ENCODE data around the gene AIRE. TPM values are rescaled to one million over a fixed set of nuclear protein-coding genes. Genes with fewer than 3 reads are reported as not detected.
A peak's percentile ranks its signal among the peaks of the same experiment; 100 is the strongest.

The AIRE gene
- total and polyA plus RNA-seq, 2 of the 13 experiments (the other 11 are each of a cell fraction or from before 2014, with no cell fraction given) = not detected

- no peak for TF ChIP-seq ZNF296 (CRISPR knock-in tag; conservative IDR thresholded peaks at IDR 0.05)
- TF ChIP-seq ZFP82 (CRISPR knock-in tag; IDR thresholded peaks at IDR 0.05; ENCODE audit: borderline replicate concordance) = no peak
- TF ChIP-seq ZNF431 (CRISPR knock-in tag; IDR thresholded peaks at IDR 0.05; ENCODE audit: borderline replicate concordance, low read depth) = 0 out of 2 replicates have a peak, but pooled peaks have one; percentile 46
- peak; percentile 37; the same call in 1 of the 2 replicates for TF ChIP-seq SKIL (CRISPR knock-in tag; IDR thresholded peaks at IDR 0.05; ENCODE audit: borderline replicate concordance)
- TF ChIP-seq ZSCAN31 (CRISPR knock-in tag; IDR thresholded peaks at IDR 0.05; ENCODE audit: low read depth) = 0 out of 2 replicates have a peak, but pooled peaks have one; percentile 54
- no peak for TF ChIP-seq SIN3B (IDR thresholded peaks at IDR 0.05; ENCODE audit: low read length)
- TF ChIP-seq SRF (IDR thresholded peaks at IDR 0.05; ENCODE audit: low read depth, low read length) = no peak
- TF ChIP-seq LBX2 (CRISPR knock-in tag; IDR thresholded peaks at IDR 0.05; ENCODE audit: borderline replicate concordance) = no peak
- TF ChIP-seq NONO (IDR thresholded peaks at IDR 0.05) = no peak
- TF ChIP-seq NONO (CRISPR knock-in tag; conservative IDR thresholded peaks at IDR 0.05) = peak; percentile 72; the same call in 1 of the 2 replicates
- no peak for TF ChIP-seq NR2F2 (IDR thresholded peaks at IDR 0.05; ENCODE audit: borderline replicate concordance, low read depth)
- no peak for TF ChIP-seq NR2C2 (CRISPR knock-in tag; IDR thresholded peaks at IDR 0.05; ENCODE audit: borderline replicate concordance)
These were observed 17.9 kb downstream of the AIRE start (continued) for GRCh38 chr21:44303490-44303981.

All from HepG2 (cell line).